ENCODE measurements around the gene RNLS.

- TF ChIP-seq, protein P1, sequence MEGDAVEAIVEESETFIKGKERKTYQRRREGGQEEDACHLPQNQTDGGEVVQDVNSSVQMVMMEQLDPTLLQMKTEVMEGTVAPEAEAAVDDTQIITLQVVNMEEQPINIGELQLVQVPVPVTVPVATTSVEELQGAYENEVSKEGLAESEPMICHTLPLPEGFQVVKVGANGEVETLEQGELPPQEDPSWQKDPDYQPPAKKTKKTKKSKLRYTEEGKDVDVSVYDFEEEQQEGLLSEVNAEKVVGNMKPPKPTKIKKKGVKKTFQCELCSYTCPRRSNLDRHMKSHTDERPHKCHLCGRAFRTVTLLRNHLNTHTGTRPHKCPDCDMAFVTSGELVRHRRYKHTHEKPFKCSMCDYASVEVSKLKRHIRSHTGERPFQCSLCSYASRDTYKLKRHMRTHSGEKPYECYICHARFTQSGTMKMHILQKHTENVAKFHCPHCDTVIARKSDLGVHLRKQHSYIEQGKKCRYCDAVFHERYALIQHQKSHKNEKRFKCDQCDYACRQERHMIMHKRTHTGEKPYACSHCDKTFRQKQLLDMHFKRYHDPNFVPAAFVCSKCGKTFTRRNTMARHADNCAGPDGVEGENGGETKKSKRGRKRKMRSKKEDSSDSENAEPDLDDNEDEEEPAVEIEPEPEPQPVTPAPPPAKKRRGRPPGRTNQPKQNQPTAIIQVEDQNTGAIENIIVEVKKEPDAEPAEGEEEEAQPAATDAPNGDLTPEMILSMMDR (IDR thresholded peaks at IDR 0.05; ENCODE audit: control extremely low read depth in 1 of 3, insufficient read depth in 1 of 3, low read depth in 1 of 3, low read length in 3 of 3) = no peak
- no peak for TF ChIP-seq NANOG (IDR thresholded peaks at IDR 0.05; ENCODE audit: insufficient read depth, low read depth, low read length, poor library complexity, severe bottlenecking)
- TF ChIP-seq ATF2 (IDR thresholded peaks at IDR 0.05; ENCODE audit: low read length) = no peak
- TF ChIP-seq CEBPB (IDR thresholded peaks at IDR 0.05; ENCODE audit: low read depth, low read length) = no peak
- TF ChIP-seq, protein P2, sequence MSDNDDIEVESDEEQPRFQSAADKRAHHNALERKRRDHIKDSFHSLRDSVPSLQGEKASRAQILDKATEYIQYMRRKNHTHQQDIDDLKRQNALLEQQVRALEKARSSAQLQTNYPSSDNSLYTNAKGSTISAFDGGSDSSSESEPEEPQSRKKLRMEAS (IDR thresholded peaks at IDR 0.05) = no peak
- no peak for TF ChIP-seq YY1 (IDR thresholded peaks at IDR 0.05; ENCODE audit: low read depth, low read length)
- TF ChIP-seq, protein P3, sequence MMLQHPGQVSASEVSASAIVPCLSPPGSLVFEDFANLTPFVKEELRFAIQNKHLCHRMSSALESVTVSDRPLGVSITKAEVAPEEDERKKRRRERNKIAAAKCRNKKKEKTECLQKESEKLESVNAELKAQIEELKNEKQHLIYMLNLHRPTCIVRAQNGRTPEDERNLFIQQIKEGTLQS (IDR thresholded peaks at IDR 0.05; ENCODE audit: insufficient read depth, low read depth, low read length) = no peak
- TF ChIP-seq, protein P4, sequence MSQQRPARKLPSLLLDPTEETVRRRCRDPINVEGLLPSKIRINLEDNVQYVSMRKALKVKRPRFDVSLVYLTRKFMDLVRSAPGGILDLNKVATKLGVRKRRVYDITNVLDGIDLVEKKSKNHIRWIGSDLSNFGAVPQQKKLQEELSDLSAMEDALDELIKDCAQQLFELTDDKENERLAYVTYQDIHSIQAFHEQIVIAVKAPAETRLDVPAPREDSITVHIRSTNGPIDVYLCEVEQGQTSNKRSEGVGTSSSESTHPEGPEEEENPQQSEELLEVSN (IDR thresholded peaks at IDR 0.05) = no peak
- no peak for TF ChIP-seq TCF12 (IDR thresholded peaks at IDR 0.05; ENCODE audit: low read depth, low read length)
- no peak for TF ChIP-seq EZH2 (IDR thresholded peaks at IDR 0.05; ENCODE audit: low read depth, low read length, severe bottlenecking)
- no peak for TF ChIP-seq POLR2A (IDR thresholded peaks at IDR 0.05; ENCODE audit: control extremely low read depth in 1 of 2, low read depth in 2 of 2, low read length in 2 of 2)
- TF ChIP-seq CHD2 (IDR thresholded peaks at IDR 0.05; ENCODE audit: low read length) = no peak
Measured at GRCh38 chr10:88330174-88330573, 252.9 kb downstream of the RNLS start.
